EL (cell line): ENCODE data around the gene E2F7.
A peak's percentile ranks its signal among the peaks of the same experiment; 100 is the strongest.

Experiments used
- DNase-seq: peaks from one replicate; pipeline ENCODE4 v3.0.0-alpha.2; 2016

E2F7 gene

DNA sequence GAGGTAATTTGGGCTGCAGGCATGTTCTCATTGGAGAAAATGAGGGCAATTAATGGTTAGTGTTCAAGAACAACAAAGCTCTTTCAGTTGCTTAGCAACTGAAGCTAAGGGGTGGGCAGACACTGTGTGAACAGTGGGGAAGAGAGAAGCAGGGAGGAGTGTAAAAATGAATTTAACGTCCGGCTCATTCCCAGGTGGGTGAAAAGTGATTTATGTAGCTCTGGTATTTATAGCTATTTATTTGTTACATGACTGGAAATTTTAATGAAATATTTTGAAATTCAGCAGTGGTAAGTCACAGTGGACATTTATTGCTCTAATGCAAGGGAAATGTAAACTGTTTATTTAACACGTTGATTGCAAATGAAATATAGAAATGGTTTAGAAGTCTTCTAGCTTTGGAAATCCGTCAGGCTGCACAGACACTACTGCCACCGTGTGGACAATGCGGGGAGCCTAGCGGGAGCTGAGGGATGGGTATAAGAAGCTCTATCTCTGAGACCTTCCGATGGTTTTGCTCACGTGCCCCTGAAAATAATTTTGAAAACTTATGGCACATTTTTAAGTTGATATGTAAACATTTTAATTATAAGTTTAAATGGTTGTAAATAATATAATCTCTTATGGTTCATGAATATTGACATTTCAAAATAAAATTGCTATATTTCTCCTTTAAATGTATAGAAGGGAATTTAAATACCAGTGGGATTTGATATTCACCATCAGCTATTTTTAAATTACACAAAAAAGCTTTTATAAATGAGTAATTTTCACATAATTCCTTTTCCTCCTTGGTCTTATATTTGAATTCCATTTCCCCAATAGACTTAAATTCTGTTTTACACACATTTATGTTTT, 54.4 kb downstream of the E2F7 start:
- DNase-seq: peak; percentile 76

GRCh38 chr12:77007476-77007875, 57.9 kb downstream of the E2F7 start:
- DNase-seq: no peak

- no peak for DNase-seq
These were observed 59.7 kb downstream of the E2F7 start for GRCh38 chr12:77005611-77006098.

- no peak for DNase-seq
These were observed 61.5 kb downstream of the E2F7 start for GRCh38 chr12:77003914-77004313.

GRCh38 chr12:77003246-77003645, 62.1 kb downstream of the E2F7 start:
- no peak for DNase-seq

GRCh38 chr12:77002382-77002781, 63.0 kb downstream of the E2F7 start:
- DNase-seq: no peak

- DNase-seq: no peak
These were observed 64.1 kb downstream of the E2F7 start for GRCh38 chr12:77001276-77001675.

- DNase-seq: no peak
These were observed 66.3 kb downstream of the E2F7 start for GRCh38 chr12:76998908-76999556.

GRCh38 chr12:76998386-76998785, 67.0 kb downstream of the E2F7 start:
- no peak for DNase-seq

- DNase-seq: no peak
These were observed 68.2 kb downstream of the E2F7 start for GRCh38 chr12:76997011-76997780.

DNA sequence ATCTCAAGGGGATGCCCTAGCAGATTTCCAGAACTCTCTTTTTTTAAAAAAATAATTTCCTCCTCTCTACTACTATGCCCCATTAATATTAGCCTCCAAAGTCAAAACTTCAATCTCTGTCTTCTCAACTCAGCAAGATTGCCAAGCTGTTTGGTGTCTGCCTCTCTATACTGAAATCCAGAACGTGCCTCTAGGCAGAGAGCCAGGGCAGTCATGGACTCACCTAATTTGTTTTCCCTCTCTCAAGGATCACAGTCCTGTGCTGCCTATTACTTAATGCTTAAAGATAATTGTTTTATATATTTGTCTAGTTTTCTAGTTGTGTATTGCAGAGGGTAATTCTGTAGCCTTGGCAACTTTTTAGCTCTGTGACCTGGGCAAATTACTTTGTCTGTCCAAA, 74.7 kb downstream of the E2F7 start:
- no peak for DNase-seq

DNA sequence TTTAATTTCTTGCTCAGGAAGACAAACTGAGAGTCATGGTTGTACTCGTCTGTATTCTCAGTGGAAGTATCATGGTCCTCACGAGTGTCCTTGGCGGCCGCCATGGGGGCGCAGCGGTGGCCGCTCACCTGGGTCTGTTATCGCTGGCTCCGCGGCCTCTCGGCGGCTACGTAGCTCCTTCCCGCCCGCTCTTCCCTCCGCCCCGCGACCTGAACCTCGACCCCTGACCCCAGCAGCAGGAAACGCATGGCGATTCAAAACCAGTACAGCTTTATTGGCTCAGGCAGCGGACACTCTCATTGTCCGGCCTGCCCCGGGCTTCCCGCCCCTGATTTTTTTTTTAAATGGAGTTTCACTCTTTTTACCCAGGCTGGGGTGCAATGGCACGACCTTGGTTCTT, 80.8 kb downstream of the E2F7 start:
- no peak for DNase-seq

DNA sequence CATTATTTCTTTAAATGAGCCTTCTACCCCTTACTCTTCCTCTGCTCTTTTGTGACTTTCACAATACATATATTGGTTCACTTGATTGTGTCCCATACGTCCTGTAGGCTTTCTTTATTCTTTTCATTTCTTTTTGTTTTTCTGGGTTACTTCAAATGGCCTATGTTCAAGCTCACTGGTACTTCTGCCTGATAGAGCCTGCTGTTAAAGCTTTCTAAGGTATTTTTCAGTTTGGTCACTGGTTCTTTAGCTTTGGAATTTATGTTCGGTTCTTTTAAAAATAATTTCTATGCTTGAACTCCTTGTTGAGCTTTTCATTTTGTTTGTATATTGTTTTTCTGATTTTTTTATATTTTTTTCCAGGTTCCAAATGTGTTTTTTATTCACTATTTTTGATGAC, 81.9 kb downstream of the E2F7 start:
- no peak for DNase-seq

DNA sequence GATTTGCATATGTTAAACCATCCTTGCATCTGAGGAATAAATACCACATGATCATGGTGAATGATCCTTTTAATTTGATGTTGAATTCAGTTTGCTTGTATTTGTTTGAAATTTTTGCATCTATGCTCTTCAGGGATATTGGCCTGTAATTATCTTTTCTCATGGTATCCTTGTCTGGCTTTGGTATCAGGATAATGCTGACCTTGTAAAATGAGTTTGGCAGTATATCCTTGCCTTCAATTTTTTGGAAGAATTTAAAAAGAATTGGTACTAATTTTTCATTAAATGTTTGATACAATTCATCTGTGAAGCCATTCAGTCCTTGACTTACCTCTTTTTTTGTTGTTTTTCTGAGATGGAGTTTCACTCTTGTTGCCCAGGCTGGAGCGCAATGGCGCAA, 85.2 kb downstream of the E2F7 start:
- no peak for DNase-seq

DNA sequence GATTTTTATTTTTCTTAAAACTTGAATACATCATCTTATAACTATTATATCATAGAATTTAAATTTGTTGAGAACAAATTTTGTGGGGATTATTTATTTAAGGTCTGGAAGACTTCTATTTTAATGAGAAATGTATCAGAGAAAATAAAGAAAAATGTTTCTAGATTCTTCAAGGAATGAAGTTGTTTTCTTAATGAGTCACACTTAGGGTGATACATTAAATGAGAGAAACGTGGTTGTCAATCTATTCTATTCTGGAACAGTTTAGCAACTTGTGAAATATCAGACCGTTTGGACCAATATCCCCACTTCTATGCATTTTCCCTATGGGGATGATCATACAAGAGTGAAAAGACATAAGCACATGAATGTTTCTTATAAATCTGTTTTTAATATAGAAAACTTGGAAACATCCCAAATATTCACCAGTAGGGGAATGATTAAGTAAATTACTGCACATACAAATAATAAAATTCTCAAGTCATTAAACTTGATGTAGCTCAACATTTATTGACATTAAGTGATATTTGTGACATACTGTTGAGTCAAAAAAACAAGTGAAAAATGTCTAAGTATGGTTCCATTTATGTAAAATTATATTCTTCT, 88.5 kb downstream of the E2F7 start:
- DNase-seq: peak; percentile 8
